CD14-positive monocyte (primary cell): Measurements from ENCODE around the gene GPR55. TPM values are rescaled to one million over a fixed set of nuclear protein-coding genes. Genes with fewer than 3 reads are reported as not detected.

Source experiments
- DNase-seq, 3 donors: peaks; one replicate each; pipeline ENCODE4 v3.0.0-alpha.2; 2011 to 2022
- H2AFZ ChIP-seq: 2 replicates; pipeline ENCODE4 v1.6.0; 2012; ENCODE audit warnings: mild to moderate bottlenecking, low read depth, low read length, inconsistent platforms; ENCODE audit not compliant: insufficient read depth, poor library complexity, severe bottlenecking
- H3K27ac ChIP-seq, 2 donors: 1 replicate in 1 of 2; 2 replicates in 1 of 2; pipeline ENCODE4 v1.5.1; 2012 to 2013; ENCODE audit warnings: low read length in 2 of 2, control low read depth in 1 of 2, inconsistent platforms in 1 of 2, low read depth in 1 of 2, mild to moderate bottlenecking in 1 of 2
- H3K27me3 ChIP-seq, 2 donors: one replicate each; pipeline versions ENCODE4 v1.6.0 to v1.6.1; 2011 to 2013; ENCODE audit warnings: low read length in 2 of 2; ENCODE audit not compliant: control insufficient read depth in 2 of 2, insufficient read depth in 2 of 2
- H3K36me3 ChIP-seq, 2 donors: replicated peaks in 1 of 2; 1 replicate in 1 of 2; 2 replicates in 1 of 2; pipeline versions ENCODE4 v1.5.1 to v1.6.1; 2012 to 2013; ENCODE audit warnings: low read length in 2 of 2, control low read depth in 1 of 2, inconsistent platforms in 1 of 2, mild to moderate bottlenecking in 1 of 2; ENCODE audit not compliant: insufficient read depth in 2 of 2, control insufficient read depth in 1 of 2
- H3K4me1 ChIP-seq, 2 donors: 1 replicate in 1 of 2; 2 replicates in 1 of 2; pipeline versions ENCODE4 v1.5.1 to v1.6.1; 2012 to 2013; ENCODE audit warnings: low read length in 2 of 2, control low read depth in 1 of 2, inconsistent platforms in 1 of 2, mild to moderate bottlenecking in 1 of 2, moderate library complexity in 1 of 2; ENCODE audit not compliant: insufficient read depth in 2 of 2, control insufficient read depth in 1 of 2
- H3K4me2 ChIP-seq: replicated peaks from 2 replicates; pipeline ENCODE3; 2012; ENCODE audit warnings: low read length, moderate library complexity, mild to moderate bottlenecking; ENCODE audit not compliant: poor library complexity, severe bottlenecking; ENCODE audit errors: extremely low read depth
- H3K4me3 ChIP-seq, 3 experiments: fragments of 200-600 bp in 1 of 3; sonication (generic) in 1 of 3; replicated peaks in 1 of 3; 1 replicate in 2 of 3; 2 replicates in 1 of 3; pipeline ENCODE4 v1.5.1; 2011 to 2013; ENCODE audit warnings: low read length in 3 of 3, mild to moderate bottlenecking in 3 of 3, control low read depth in 2 of 3, low read depth in 2 of 3, inconsistent platforms in 1 of 3, moderate library complexity in 1 of 3
- H3K79me2 ChIP-seq: 2 replicates; pipeline ENCODE4 v1.6.0; 2012; ENCODE audit warnings: mild to moderate bottlenecking, control low read depth, inconsistent platforms, low read length, moderate library complexity; ENCODE audit not compliant: insufficient read depth
- H3K9ac ChIP-seq: 2 replicates; pipeline ENCODE4 v1.6.0; 2017; ENCODE audit warnings: low read length, mild to moderate bottlenecking; ENCODE audit not compliant: insufficient read depth, poor library complexity, severe bottlenecking
- H3K9me3 ChIP-seq, 2 donors: replicated peaks in 1 of 2; 1 replicate in 1 of 2; 2 replicates in 1 of 2; pipeline versions ENCODE4 v1.5.1 to v1.6.1; 2012 to 2013; ENCODE audit warnings: low read length in 2 of 2, control low read depth in 1 of 2; ENCODE audit not compliant: control insufficient read depth in 1 of 2, insufficient read depth in 1 of 2
- H4K20me1 ChIP-seq: 2 replicates; pipeline ENCODE4 v1.6.0; 2012; ENCODE audit warnings: mild to moderate bottlenecking, low read length, control low read depth, moderate library complexity; ENCODE audit not compliant: insufficient read depth
- H3K27ac Mint-ChIP-seq, 7 donors: one replicate each; pipeline ENCODE4 v1.8.0; 2020; ENCODE audit warnings: mild to moderate bottlenecking in 7 of 7, mixed read lengths in 7 of 7, moderate library complexity in 6 of 7, inconsistent platforms in 2 of 7
- H3K27me3 Mint-ChIP-seq, 3 donors: one replicate each; pipeline ENCODE4 v1.8.0; 2021 to 2022; ENCODE audit warnings: low read depth in 3 of 3, mild to moderate bottlenecking in 3 of 3, mixed read lengths in 3 of 3, moderate library complexity in 3 of 3, inconsistent platforms in 1 of 3
- H3K36me3 Mint-ChIP-seq, 2 donors: one replicate each; pipeline ENCODE4 v1.8.0; 2020; ENCODE audit warnings: mixed read lengths in 2 of 2, inconsistent platforms in 1 of 2, mild to moderate bottlenecking in 1 of 2
- H3K4me1 Mint-ChIP-seq: one replicate; pipeline ENCODE4 v1.8.0; 2020; ENCODE audit warnings: mild to moderate bottlenecking, mixed read lengths
- H3K4me3 Mint-ChIP-seq, 2 donors: one replicate each; pipeline ENCODE4 v1.8.0; 2020; ENCODE audit warnings: mild to moderate bottlenecking in 2 of 2, mixed read lengths in 2 of 2, moderate library complexity in 1 of 2
- H3K9me3 Mint-ChIP-seq, 7 donors: one replicate each; pipeline ENCODE4 v1.8.0; 2020 to 2022; ENCODE audit warnings: mixed read lengths in 7 of 7, mild to moderate bottlenecking in 6 of 7, moderate library complexity in 6 of 7, inconsistent platforms in 2 of 7
- CTCF ChIP-seq: fragments of 200-600 bp; IDR thresholded peaks from one replicate; pipeline ENCODE4 v1.8.0; 2022; ENCODE audit warnings: antibody characterized with exemption, mild to moderate bottlenecking
- WGBS: methylation state at CpG from one replicate; pipeline ENCODE4 v1.1.5; 2013; ENCODE audit warnings: missing lambda C conversion rate; ENCODE audit not compliant: insufficient coverage; 5-methylcytosine and 5-hydroxymethylcytosine counted together
- intact Hi-C, 2 donors: fragments of 100-400 bp; cut with micrococcal nuclease; formaldehyde crosslinking; loops; one replicate each; pipeline versions ENCODE4 v1.15.0 to v1.15.1; 2023
- polyA plus RNA-seq, 3 donors: library from polyadenylated mRNA; depleted of rRNA in 1 of 3; unstranded in 2 of 3; stranded (reverse) in 1 of 3; fragments of 300-500 nt in 2 of 3; fragments of >200 nt in 1 of 3; fragmentation: Illumina TruSeq in 2 of 3; gene quantifications; 1 replicate in 2 of 3; 2 replicates in 1 of 3; pipeline ENCODE4 v1.2.3, GENCODE V29; 2012 to 2021

The GPR55 gene
- polyA plus RNA-seq, 3 donors = 0.11 to 0.12 TPM; not detected in 1

DNA sequence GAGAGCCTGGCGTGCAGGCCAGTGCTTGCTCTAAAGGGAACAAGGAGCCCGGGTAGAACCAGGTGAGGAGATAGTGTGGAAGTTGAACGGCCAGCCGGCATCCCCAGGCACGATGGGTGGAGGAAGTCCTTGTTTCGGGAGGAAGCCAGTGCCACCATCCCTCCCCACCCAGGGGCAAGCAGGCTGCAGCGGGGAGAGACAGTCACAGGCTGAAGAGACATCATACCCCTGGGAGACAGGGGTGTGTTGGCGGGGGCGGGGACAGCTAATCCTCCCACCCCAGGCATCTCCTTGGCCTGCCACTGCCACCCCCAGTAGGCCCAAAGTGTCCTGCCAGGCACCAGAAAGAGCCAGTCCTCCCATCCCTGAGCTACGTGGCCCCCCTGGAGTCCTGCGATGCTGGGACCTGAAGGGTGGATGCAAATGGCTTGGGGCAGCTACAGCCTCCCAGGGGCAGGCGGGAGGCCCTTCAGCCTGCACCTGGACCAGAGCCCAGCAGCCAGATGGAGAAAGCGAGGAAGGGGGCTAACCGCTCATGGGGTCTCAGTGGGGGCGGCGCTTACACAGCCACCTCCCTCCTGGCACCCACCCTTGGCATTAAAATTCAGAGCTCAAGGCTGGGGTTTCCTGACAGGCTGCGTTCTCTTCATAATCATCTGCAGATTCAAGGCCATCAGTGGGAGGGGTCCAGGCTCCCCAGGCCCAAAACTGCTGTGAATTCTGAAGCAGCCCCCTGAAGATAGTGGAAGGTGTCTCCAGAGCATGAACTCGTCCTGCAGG lies 14.8 kb upstream of the GPR55 start:
- intact Hi-C loops = no loop called here
- peaks cover 12 to 15% of the 10 kb centered on the region in 2 donors for H3K4me1 ChIP-seq
- no peak overlapping the region for H3K27ac Mint-ChIP-seq
- H2AFZ ChIP-seq = no peak overlapping the region
- H3K4me3 Mint-ChIP-seq = no peak overlapping the region
- 94% methylated on average over 12 of the region's 18 CpGs for WGBS
- H3K36me3 ChIP-seq = no peaks in the 10 kb centered on the region
- no peak for TF ChIP-seq CTCF
- H3K27me3 Mint-ChIP-seq = peaks cover 0 to 3% (median 0%) of the 10 kb centered on the region in 3 donors
- no peaks in the 10 kb centered on the region for H4K20me1 ChIP-seq
- H3K79me2 ChIP-seq = no peaks in the 10 kb centered on the region
- peaks cover 17% of the 10 kb centered on the region for H3K4me1 Mint-ChIP-seq
- no peaks in the 10 kb centered on the region for H3K27me3 ChIP-seq
- H3K36me3 Mint-ChIP-seq = no peaks in the 10 kb centered on the region
- DNase-seq = no peak
- H3K4me2 ChIP-seq = no peak overlapping the region
- H3K9me3 ChIP-seq = peaks cover 30 to 34% of the 10 kb centered on the region in 2 donors
- H3K27ac ChIP-seq = no peak overlapping the region
- no peak overlapping the region for H3K4me3 ChIP-seq
- H3K9ac ChIP-seq = no peak overlapping the region
- H3K9me3 Mint-ChIP-seq = peaks cover 13 to 40% (median 33%) of the 10 kb centered on the region in 7 donors

- H3K27me3 ChIP-seq = no peaks in the 10 kb centered on the region
- no peaks in the 10 kb centered on the region for H3K36me3 ChIP-seq
- peaks cover 13% of the 10 kb centered on the region for H3K4me1 Mint-ChIP-seq
- intact Hi-C loops = no loop called here
- H4K20me1 ChIP-seq = no peaks in the 10 kb centered on the region
- peaks cover 30 to 37% of the 10 kb centered on the region in 2 donors for H3K9me3 ChIP-seq
- H3K27me3 Mint-ChIP-seq = peaks cover 0 to 3% (median 0%) of the 10 kb centered on the region in 3 donors
- no peak overlapping the region for H2AFZ ChIP-seq
- DNase-seq = no peak
- no peak overlapping the region for H3K27ac Mint-ChIP-seq
- H3K4me1 ChIP-seq = peaks cover 12% of the 10 kb centered on the region in 2 donors
- no peak overlapping the region for H3K4me3 Mint-ChIP-seq
- no peak overlapping the region for H3K4me2 ChIP-seq
- H3K4me3 ChIP-seq = no peak overlapping the region
- no peak for TF ChIP-seq CTCF
- no peak overlapping the region for H3K9ac ChIP-seq
- no peaks in the 10 kb centered on the region for H3K36me3 Mint-ChIP-seq
- peaks cover 13 to 44% (median 33%) of the 10 kb centered on the region in 7 donors for H3K9me3 Mint-ChIP-seq
- no peak overlapping the region for H3K27ac ChIP-seq
- 91% methylated on average over 3 of the region's 7 CpGs for WGBS
- no peaks in the 10 kb centered on the region for H3K79me2 ChIP-seq
These were observed 14.1 kb upstream of the GPR55 start for GRCh38 chr2:230939066-230939591.
